ENCODE results near the gene BGN.

BGN gene

DNA sequence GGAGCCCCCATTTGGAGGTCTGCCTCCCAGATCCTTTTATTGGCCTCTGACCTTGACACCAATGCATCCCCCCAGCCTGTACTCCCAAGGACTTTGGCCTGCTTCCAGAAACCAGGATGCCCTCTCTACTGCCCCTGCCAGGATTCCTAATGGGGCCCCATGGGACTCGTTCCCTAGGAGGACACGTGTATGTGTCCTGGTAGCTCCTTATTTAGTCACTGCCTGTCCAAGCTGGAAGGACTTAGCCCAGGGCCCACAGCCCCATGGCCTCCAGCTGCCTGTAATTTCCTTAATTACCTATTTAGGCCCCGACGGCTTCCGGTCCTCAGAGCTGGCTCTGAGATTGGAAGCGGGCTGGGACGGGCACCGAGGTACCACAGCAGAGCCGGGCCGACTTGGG, 32.0 kb downstream of the BGN start:
- H3K9ac ChIP-seq (ENCODE audit: low read depth, low read length): no peak overlapping the region
- H3K4me1 ChIP-seq (ENCODE audit: insufficient read depth, low read length): peaks cover 12% of the 10 kb centered on the region; the same call in 1 of the 2 replicates
- H3K9me3 ChIP-seq (ENCODE audit: control insufficient read depth, insufficient read depth, low read length): no peaks in the 10 kb centered on the region
- no peaks in the 10 kb centered on the region for H3K36me3 ChIP-seq (ENCODE audit: insufficient read depth, low read length)

DNA sequence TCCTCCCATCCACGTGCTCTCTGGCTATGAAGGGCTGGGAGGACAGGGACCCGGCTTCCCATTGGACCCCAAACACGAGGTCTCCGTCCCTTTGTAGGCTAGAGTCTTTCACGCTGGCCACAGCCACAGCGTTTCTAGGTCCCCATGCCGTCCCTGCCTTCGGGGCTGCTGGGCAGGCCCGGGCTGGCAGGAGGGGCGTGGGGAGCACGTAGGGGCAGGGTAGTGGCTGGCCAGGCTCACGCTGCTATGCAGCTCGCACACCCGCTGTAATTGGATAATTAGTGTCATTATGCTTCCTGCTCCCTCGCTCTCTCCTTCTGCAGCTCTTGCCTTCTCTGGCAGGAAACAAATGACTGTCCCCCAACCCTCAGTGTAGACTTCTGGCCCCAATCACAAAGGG, 32.4 kb downstream of the BGN start:
- Histone ChIP-seq H3K36me3 (ENCODE audit: insufficient read depth, low read length) (no peaks in the 10 kb centered on the region), H3K9me3 (ENCODE audit: control insufficient read depth, insufficient read depth, low read length) (no peaks in the 10 kb centered on the region), H3K9ac (ENCODE audit: low read depth, low read length) (no peak overlapping the region), H3K4me1 (ENCODE audit: insufficient read depth, low read length) (peaks cover 12% of the 10 kb centered on the region; the same call in 1 of the 2 replicates)

DNA sequence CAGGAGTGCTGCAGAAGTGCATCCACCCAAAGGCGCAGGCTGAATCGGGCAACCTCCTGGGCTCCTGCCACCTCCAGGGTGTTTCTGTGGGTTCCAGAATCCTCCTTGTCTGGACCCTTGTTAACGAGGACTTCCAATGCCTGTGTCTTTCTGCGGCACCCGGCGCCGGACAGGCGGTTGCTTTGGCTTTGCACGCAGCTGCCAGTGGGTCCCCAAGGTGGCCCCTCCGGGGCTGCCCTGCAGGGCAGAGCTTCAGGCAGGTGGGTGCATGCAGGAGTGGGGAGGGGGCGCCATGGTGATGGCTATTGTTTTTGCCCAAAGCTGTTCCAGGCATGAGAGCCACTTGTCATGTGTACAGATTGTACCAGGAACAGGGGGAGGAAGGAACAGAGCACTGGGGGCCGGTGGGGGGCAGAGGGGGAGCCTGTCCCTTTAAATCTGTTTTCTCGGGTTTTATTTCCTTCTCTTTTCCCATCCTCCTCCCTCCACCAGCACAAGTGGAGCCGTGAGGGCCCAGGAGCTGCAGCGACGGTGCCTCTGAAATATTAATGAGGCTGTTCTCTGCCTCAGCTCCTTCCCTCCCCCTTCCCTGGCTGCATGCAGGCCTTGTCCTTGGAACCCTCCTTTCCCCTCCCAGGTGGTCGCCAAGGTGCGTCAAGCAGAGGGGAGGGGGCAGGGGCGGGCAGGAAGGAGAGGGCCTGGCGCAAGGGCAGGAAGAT, 35.8 kb downstream of the BGN start:
- Histone ChIP-seq H3K9me3 (ENCODE audit: control insufficient read depth, insufficient read depth, low read length) (no peaks in the 10 kb centered on the region), H3K4me1 (ENCODE audit: insufficient read depth, low read length) (peaks cover 8% of the 10 kb centered on the region; the same call in 1 of the 2 replicates), H3K9ac (ENCODE audit: low read depth, low read length) (no peak overlapping the region), H3K36me3 (ENCODE audit: insufficient read depth, low read length) (no peaks in the 10 kb centered on the region)

DNA sequence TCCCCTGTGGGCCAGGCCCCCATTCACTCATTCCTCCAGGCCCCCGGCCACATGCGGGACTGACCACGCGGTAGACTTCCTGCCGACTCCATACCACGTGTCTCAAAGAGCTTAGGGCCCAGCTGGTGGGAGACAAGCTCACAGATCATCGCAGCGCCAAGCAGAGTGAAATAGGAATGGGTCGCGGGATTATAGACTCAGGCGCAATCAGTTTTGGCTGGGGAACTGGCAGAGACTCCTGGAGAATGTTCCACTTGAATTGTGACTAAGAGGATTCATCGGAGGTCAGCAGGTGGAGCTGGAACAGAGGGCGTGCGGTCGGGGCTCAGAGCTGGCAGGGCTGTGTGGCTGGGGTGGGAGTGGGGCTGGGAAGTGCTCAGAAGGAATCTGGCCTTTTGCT, 38.3 kb downstream of the BGN start:
- H3K9ac ChIP-seq (ENCODE audit: low read depth, low read length): no peak overlapping the region
- H3K4me1 ChIP-seq (ENCODE audit: insufficient read depth, low read length): peaks cover 8% of the 10 kb centered on the region; the same call in 1 of the 2 replicates
- H3K9me3 ChIP-seq (ENCODE audit: control insufficient read depth, insufficient read depth, low read length): no peaks in the 10 kb centered on the region
- H3K36me3 ChIP-seq (ENCODE audit: insufficient read depth, low read length): no peaks in the 10 kb centered on the region

DNA sequence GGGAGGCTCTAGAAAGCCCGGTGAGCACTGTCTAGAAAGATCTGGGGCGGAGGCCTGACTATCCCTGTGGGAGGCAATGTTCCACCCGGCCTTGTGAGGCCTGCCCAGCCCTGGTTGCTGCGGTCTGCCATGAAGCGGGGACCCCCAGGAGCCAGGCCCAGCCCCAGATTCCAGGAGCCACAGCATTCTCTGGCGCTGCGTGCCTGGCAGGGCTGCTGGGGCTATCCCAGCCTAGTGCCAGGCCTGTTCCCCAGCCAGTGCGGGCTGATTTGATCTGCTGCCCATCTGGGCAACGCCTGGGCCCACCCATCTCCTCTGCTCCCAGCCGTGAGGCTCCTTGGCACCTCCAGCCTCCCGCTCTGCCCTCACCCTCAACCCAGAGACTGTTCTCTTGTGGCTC, 42.3 kb downstream of the BGN start:
- Histone ChIP-seq H3K36me3 (ENCODE audit: insufficient read depth, low read length) (no peaks in the 10 kb centered on the region), H3K9me3 (ENCODE audit: control insufficient read depth, insufficient read depth, low read length) (no peaks in the 10 kb centered on the region), H3K9ac (ENCODE audit: low read depth, low read length) (no peak overlapping the region), H3K4me1 (ENCODE audit: insufficient read depth, low read length) (no peaks in the 10 kb centered on the region)

DNA sequence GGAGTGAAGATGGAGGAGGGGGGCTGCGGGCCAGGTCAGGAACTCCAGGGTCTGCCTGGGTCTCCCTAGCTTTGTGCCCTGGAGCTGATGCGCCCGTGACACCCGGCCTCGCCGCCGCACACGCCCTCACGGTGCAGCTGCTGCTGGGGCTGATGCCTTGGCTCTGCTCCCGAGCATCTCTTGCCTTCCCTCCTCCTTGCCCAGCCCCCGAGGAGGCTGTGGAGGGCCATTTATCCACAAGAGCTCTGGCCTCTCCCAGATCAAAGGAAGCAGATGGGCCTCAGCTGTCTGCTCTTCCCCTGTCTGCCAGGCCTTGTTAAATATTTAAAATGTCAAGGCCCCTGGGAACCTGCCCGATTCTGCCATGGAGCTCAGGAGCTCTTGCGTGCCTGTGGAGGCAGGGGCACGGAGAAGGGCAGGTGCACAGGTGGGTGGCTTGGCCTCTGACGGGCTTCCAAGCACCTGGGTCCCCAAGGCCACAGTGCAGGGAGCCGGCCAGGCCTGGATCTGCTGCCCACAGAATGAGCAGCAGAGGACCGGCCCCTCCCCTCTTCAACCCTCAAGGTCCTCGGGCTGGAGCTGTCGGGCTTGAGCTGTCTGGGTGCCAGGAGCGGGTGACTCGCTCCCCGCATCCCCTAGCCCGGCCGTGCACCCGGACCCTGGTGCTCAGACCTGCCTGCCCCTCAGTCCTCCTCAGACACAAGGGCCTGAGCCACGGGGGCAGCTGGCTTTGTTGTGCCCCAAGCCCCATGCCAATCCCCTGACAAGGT, 42.9 kb downstream of the BGN start:
- H3K4me1 ChIP-seq (ENCODE audit: insufficient read depth, low read length): no peaks in the 10 kb centered on the region
- H3K9me3 ChIP-seq (ENCODE audit: control insufficient read depth, insufficient read depth, low read length): no peaks in the 10 kb centered on the region
- no peak overlapping the region for H3K9ac ChIP-seq (ENCODE audit: low read depth, low read length)

DNA sequence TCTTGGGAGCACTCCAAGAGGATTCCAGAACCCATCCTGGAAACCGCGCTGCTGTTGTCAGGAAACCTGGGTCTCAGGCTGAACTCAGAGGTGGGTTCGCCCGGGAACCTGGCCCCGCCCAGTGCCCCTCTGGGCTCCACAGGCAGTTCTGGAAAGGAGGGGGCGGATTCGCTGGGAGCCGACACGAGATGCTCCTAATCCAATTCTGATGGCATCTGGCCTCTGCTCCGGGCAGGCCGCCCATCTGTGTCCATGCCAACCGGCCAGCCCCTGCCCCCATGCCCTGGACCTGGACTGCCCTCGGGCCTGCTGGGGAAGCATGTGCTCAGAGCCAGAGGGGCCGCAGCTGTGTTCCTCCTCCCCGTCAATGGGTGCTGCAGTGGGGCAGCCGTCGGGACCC, 43.6 kb downstream of the BGN start:
- H3K9me3 ChIP-seq (ENCODE audit: control insufficient read depth, insufficient read depth, low read length): no peaks in the 10 kb centered on the region
- H3K4me1 ChIP-seq (ENCODE audit: insufficient read depth, low read length): no peaks in the 10 kb centered on the region
- H3K9ac ChIP-seq (ENCODE audit: low read depth, low read length): no peak overlapping the region
- no peaks in the 10 kb centered on the region for H3K36me3 ChIP-seq (ENCODE audit: insufficient read depth, low read length)

More for the DNA sequence above, 42.9 kb downstream of the BGN start:
- H3K36me3 ChIP-seq (ENCODE audit: insufficient read depth, low read length): no peaks in the 10 kb centered on the region

DNA sequence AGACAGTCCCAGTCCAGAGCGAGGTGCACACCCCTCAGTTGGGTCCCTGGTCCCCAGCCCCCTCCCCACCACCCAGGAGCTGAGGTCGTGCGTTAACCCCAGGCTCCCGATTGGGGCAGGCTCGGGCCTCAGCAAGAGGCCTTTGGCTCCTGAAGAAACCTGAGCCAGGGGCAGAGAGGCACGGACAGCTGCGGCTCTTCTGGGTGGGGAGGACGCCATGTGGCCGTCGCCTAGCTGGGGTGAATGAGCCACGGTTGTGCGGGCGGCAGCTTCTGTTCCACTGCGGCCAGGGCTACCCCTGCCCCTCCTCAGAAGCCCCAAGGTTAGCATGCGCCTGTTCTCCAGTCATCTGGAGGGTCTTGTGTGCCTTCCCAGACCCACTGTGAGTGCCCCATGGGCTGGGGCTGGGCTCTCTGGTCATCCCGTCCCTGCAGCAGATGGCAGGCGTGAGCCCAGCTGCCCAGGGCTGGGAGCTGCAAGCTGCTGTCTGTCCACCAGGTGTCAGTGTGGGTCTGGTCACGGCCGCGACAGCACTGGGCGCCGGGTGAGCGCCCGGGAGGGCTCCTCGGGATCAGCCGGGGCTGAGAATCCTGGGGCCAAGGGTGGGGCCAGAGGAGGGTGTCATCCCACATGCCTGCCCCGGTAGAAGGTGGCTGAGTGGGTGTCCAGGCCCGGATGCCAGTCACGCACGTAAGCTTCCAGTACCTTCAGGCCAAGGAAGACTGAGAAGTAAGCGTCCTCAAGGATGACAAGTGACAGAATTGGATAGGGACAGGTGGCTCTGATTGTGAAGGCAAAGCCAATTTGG, 44.6 kb downstream of the BGN start:
- Histone ChIP-seq H3K36me3 (ENCODE audit: insufficient read depth, low read length) (no peaks in the 10 kb centered on the region), H3K4me1 (ENCODE audit: insufficient read depth, low read length) (no peaks in the 10 kb centered on the region), H3K9ac (ENCODE audit: low read depth, low read length) (no peak overlapping the region), H3K9me3 (ENCODE audit: control insufficient read depth, insufficient read depth, low read length) (no peaks in the 10 kb centered on the region)

DNA sequence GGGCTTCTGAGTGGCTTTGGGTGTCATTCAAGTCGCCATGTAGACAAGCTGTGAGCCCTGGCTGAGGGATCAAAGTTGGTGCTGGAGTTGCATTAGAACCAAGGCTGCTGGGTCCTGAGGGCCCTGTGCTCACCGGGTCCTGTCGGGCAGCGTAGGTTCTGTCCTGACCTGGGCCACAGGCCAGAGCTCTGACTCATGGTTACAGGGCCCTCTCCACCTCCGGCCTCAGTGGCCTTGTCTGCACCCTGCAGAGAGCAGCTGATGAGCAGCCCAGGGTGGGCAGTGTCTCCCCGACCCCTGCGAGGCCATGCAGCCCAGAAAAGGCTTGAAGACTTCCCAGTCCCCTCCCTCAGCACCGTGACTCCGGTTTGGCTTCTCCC, 45.2 kb downstream of the BGN start:
- Histone ChIP-seq H3K9ac (ENCODE audit: low read depth, low read length) (no peak overlapping the region), H3K36me3 (ENCODE audit: insufficient read depth, low read length) (no peaks in the 10 kb centered on the region), H3K9me3 (ENCODE audit: control insufficient read depth, insufficient read depth, low read length) (no peaks in the 10 kb centered on the region), H3K4me1 (ENCODE audit: insufficient read depth, low read length) (no peaks in the 10 kb centered on the region)

DNA sequence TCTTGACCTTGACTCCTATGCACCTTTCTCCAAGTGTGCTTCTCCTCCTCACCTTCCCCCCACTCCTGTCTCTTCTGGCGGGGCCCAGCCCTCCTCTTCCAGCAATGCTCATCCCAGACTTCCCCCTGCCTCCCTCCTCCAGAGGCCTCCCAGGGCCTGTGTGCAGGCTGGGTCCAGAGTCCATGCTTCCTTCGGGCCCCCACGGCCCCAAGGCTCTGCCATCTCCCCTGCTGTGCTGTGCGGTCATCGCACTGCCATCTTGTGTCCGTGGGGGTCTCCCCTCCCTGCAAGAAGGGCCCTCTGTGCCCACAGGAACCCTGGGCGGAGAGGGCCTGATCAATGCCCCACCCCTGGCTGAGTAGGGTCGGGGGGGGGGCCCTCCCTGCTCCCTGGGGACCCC, 49.9 kb downstream of the BGN start:
- H3K9me3 ChIP-seq (ENCODE audit: control insufficient read depth, insufficient read depth, low read length): no peaks in the 10 kb centered on the region
- no peaks in the 10 kb centered on the region for H3K4me1 ChIP-seq (ENCODE audit: insufficient read depth, low read length)
- no peak overlapping the region for H3K9ac ChIP-seq (ENCODE audit: low read depth, low read length)
- no peaks in the 10 kb centered on the region for H3K36me3 ChIP-seq (ENCODE audit: insufficient read depth, low read length)

DNA sequence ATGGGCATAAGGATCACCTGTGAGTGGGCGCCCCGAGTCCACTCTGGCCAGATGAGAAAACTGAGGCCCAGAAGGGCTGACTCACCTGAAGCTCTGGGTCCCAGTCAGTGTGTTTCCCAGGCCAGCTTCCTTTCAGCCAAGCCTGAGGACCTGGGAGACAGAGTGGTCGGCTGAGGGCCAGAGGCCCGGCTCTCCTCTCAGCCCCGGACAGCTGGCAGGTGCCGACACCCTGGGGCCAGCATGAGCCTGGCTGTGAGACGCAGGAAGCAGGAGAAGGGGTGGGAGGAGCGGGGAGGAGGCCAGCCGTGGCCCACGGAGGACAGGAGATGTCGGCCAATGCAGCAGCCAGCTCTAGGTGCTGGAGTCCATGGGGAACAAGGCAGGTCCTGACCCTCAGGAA, 51.6 kb downstream of the BGN start:
- Histone ChIP-seq H3K9ac (ENCODE audit: low read depth, low read length) (no peak overlapping the region), H3K9me3 (ENCODE audit: control insufficient read depth, insufficient read depth, low read length) (no peaks in the 10 kb centered on the region), H3K4me1 (ENCODE audit: insufficient read depth, low read length) (no peaks in the 10 kb centered on the region), H3K36me3 (ENCODE audit: insufficient read depth, low read length) (no peaks in the 10 kb centered on the region)

DNA sequence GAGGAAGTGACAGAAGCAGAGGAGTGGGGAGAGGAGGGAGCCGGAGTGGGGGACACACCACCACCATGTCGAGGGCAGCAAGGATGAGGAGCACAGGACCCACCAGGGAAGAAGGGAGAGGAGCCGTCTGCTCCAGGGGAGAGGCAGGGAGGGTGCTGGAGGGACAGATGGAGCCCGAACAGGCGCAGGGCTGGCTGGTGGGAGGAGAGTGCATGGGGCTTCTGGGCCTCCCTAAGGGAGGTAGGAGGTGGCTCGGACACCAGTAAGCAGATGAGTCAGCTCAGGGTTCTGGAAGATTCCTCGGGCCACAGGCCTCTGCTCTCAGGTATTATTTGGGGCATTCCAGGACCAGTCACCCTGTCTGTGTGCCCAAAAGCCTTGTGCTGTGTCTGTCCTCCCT, 52.4 kb downstream of the BGN start:
- H3K36me3 ChIP-seq (ENCODE audit: insufficient read depth, low read length): no peaks in the 10 kb centered on the region
- no peaks in the 10 kb centered on the region for H3K9me3 ChIP-seq (ENCODE audit: control insufficient read depth, insufficient read depth, low read length)
- H3K4me1 ChIP-seq (ENCODE audit: insufficient read depth, low read length): no peaks in the 10 kb centered on the region

DNA sequence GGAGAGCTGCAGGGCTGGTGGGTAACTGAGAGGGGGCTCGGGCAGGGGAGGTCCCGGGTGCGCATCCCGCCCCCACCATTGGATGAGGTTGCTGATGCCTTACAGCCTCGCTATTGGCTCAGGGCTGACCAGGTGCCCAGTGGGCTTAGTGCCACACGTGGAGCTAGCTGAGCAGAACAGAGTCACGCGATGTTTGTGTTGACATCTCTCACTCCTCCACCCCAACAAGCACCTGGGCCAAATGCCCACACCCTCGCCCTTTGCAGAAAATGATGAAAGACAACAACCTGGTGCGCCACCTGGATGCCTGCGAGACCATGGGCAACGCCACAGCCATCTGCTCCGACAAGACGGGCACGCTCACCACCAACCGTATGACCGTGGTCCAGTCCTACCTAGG, 54.5 kb downstream of the BGN start:
- no peaks in the 10 kb centered on the region for H3K4me1 ChIP-seq (ENCODE audit: insufficient read depth, low read length)
- no peaks in the 10 kb centered on the region for H3K9me3 ChIP-seq (ENCODE audit: control insufficient read depth, insufficient read depth, low read length)
- no peak overlapping the region for H3K9ac ChIP-seq (ENCODE audit: low read depth, low read length)
- no peaks in the 10 kb centered on the region for H3K36me3 ChIP-seq (ENCODE audit: insufficient read depth, low read length)

More for the DNA sequence above, 52.4 kb downstream of the BGN start:
- no peak overlapping the region for H3K9ac ChIP-seq (ENCODE audit: low read depth, low read length)

DNA sequence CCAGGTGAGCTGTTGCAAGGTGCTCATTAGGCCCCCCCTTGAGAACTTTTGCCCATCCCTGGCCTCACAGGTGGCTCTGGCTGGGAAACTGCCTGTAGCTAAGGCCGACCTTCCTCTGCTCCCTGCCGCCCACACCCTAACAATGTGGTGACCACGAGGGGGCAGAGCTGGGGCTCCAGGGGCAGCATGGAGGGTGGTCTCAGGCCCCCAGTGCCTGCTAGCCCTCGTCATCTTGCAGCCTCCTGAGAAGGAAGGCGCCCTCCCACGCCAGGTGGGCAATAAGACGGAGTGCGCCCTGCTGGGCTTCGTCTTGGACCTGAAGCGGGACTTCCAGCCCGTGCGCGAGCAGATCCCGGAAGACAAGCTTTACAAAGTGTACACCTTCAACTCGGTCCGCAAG, 55.0 kb downstream of the BGN start:
- no peaks in the 10 kb centered on the region for H3K36me3 ChIP-seq (ENCODE audit: insufficient read depth, low read length)
- no peaks in the 10 kb centered on the region for H3K9me3 ChIP-seq (ENCODE audit: control insufficient read depth, insufficient read depth, low read length)
- no peaks in the 10 kb centered on the region for H3K4me1 ChIP-seq (ENCODE audit: insufficient read depth, low read length)
- no peak overlapping the region for H3K9ac ChIP-seq (ENCODE audit: low read depth, low read length)

All from ES-I3 (cell line).